Upper lobe of left lung (tissue), 6 donors: ENCODE data around the gene AGTPBP1. TPM values are rescaled to one million over a fixed set of nuclear protein-coding genes. Genes with fewer than 3 reads are reported as not detected.

Experiments used
- ATAC-seq, 2 donors: fragments of 200-7000 bp; cut with Tn5 transposase; one replicate each; pipeline ENCODE4 v1.9.1; 2022; ENCODE audit warnings: mild to moderate bottlenecking in 2 of 2, moderate library complexity in 2 of 2; ENCODE audit not compliant: low FRiP score in 2 of 2
- DNase-seq, 2 donors: peaks; one replicate each; pipeline ENCODE4 v3.0.0-alpha.2; 2019 to 2020
- H3K27ac ChIP-seq, 4 donors: fragments of 200-600 bp; sonication (generic); one replicate each; pipeline ENCODE4 v1.5.1; 2016 to 2019
- H3K27me3 ChIP-seq, 4 donors: fragments of 200-600 bp; sonication (generic); one replicate each; pipeline ENCODE4 v1.5.1; 2017 to 2019
- H3K36me3 ChIP-seq, 4 donors: fragments of 200-600 bp; sonication (generic); one replicate each; pipeline ENCODE4 v1.5.1; 2016 to 2019
- H3K4me1 ChIP-seq, 4 donors: fragments of 200-600 bp; sonication (generic); one replicate each; pipeline ENCODE4 v1.5.1; 2018 to 2019
- H3K4me3 ChIP-seq, 4 donors: fragments of 200-600 bp; sonication (generic); one replicate each; pipeline ENCODE4 v1.5.1; 2017 to 2019; ENCODE audit warnings: mild to moderate bottlenecking in 2 of 4, moderate library complexity in 1 of 4
- H3K9me3 ChIP-seq, 4 donors: fragments of 200-600 bp; sonication (generic); one replicate each; pipeline ENCODE4 v1.5.1; 2018 to 2019
- CTCF ChIP-seq, 6 experiments: fragments of 450-650 bp in 4 of 6; fragments of 200-600 bp in 2 of 6; sonication (generic) in 2 of 6; IDR thresholded peaks; one replicate each; pipeline ENCODE4 v1.5.1; 2016 to 2019; ENCODE audit warnings: antibody characterized with exemption in 6 of 6
- EP300 ChIP-seq, 4 donors: sonication (generic); formaldehyde crosslinking; IDR thresholded peaks; one replicate each; pipeline ENCODE4 v1.5.1; 2017; ENCODE audit warnings: antibody characterized with exemption in 4 of 4, control low read depth in 2 of 4
- POLR2A ChIP-seq, 4 donors: fragments of 450-650 bp; IDR thresholded peaks; one replicate each; pipeline ENCODE4 v1.5.1; 2016 to 2017; ENCODE audit warnings: antibody characterized with exemption in 4 of 4, mild to moderate bottlenecking in 2 of 4
- POLR2AphosphoS5 ChIP-seq, 2 donors: sonication (generic); formaldehyde crosslinking; IDR thresholded peaks; one replicate each; pipeline ENCODE4 v1.5.1; 2017; ENCODE audit warnings: antibody characterized with exemption in 2 of 2
- WGBS, 2 donors: methylation state at CpG; one replicate each; pipeline ENCODE4 v1.1.5; 2017 to 2018; 5-methylcytosine and 5-hydroxymethylcytosine counted together
- total RNA-seq, 6 donors: library from RNA; depleted of rRNA in 4 of 6; stranded (reverse); fragments of >200 nt in 4 of 6; gene quantifications; one replicate each; pipeline versions ENCODE4 v1.1.0 to v1.2.1, GENCODE V29; 2016 to 2021
- donor health status: DM: no; HTN: no; CAD: no; lungs with moderate emphysema.
- donor health status: DM: no; HTN: yes; CAD: no; lungs with severe emphysema.

The AGTPBP1 gene
- total RNA-seq, 6 donors from 2014 or later: 27.3 to 65.2 (median 40.4) TPM

- H3K4me1 ChIP-seq: no peaks in the 10 kb centered on the region
- TF ChIP-seq EP300 (IDR thresholded peaks at IDR 0.05) (no peak), POLR2A (IDR thresholded peaks at IDR 0.05) (no peak), CTCF (IDR thresholded peaks at IDR 0.05) (no peak), POLR2AphosphoS5 (IDR thresholded peaks at IDR 0.05) (no peak)
- ATAC-seq (no peak), DNase-seq (no peak)
- H3K27me3 ChIP-seq: no peaks in the 10 kb centered on the region
- H3K27ac ChIP-seq: no peak overlapping the region
- no peaks in the 10 kb centered on the region for H3K9me3 ChIP-seq
- WGBS, 2 donors: 68 to 77% methylated on average over 1 of the region's 1 CpG
- no peak overlapping the region for H3K4me3 ChIP-seq
- peaks cover 0 to 5% (median 0%) of the 10 kb centered on the region in 4 donors for H3K36me3 ChIP-seq
These were observed 79.2 kb downstream of the AGTPBP1 start for GRCh38 chr9:85662573-85662972.

- H3K27ac ChIP-seq: no peak overlapping the region
- H3K4me3 ChIP-seq: no peak overlapping the region
- TF ChIP-seq CTCF (IDR thresholded peaks at IDR 0.05) (no peak), POLR2A (IDR thresholded peaks at IDR 0.05) (no peak), POLR2AphosphoS5 (IDR thresholded peaks at IDR 0.05) (no peak), EP300 (IDR thresholded peaks at IDR 0.05) (no peak)
- ATAC-seq (no peak), DNase-seq (no peak)
- peaks cover 0 to 13% (median 0%) of the 10 kb centered on the region in 4 donors for H3K36me3 ChIP-seq
- WGBS, 2 donors: 90 to 92% methylated on average over 1 of the region's 1 CpG
- H3K4me1 ChIP-seq: no peaks in the 10 kb centered on the region
- H3K27me3 ChIP-seq: no peaks in the 10 kb centered on the region
- no peaks in the 10 kb centered on the region for H3K9me3 ChIP-seq
These were observed 83.0 kb downstream of the AGTPBP1 start for GRCh38 chr9:85658716-85659115.

- no peaks in the 10 kb centered on the region for H3K9me3 ChIP-seq
- DNase-seq (no peak), ATAC-seq (no peak)
- no peak overlapping the region for H3K4me3 ChIP-seq
- H3K4me1 ChIP-seq: no peaks in the 10 kb centered on the region
- H3K27ac ChIP-seq: no peak overlapping the region
- H3K27me3 ChIP-seq: no peaks in the 10 kb centered on the region
- 91 to 95% methylated on average over 4 of the region's 4 CpGs for WGBS, 2 donors
- peaks cover 0 to 31% (median 0%) of the 10 kb centered on the region in 4 donors for H3K36me3 ChIP-seq
- no peak for TF ChIP-seq EP300 (IDR thresholded peaks at IDR 0.05)
- TF ChIP-seq POLR2AphosphoS5 (IDR thresholded peaks at IDR 0.05): no peak
- TF ChIP-seq CTCF (IDR thresholded peaks at IDR 0.05): no peak
- no peak for TF ChIP-seq POLR2A (IDR thresholded peaks at IDR 0.05)
These were observed 88.6 kb downstream of the AGTPBP1 start for GRCh38 chr9:85653153-85653552.

- TF ChIP-seq EP300 (IDR thresholded peaks at IDR 0.05): no peak
- no peak for TF ChIP-seq POLR2A (IDR thresholded peaks at IDR 0.05)
- no peak for TF ChIP-seq POLR2AphosphoS5 (IDR thresholded peaks at IDR 0.05)
- TF ChIP-seq CTCF (IDR thresholded peaks at IDR 0.05): no peak
- WGBS, 2 donors: 92 to 97% methylated on average over 1 of the region's 1 CpG
These were observed 94.2 kb downstream of the AGTPBP1 start for GRCh38 chr9:85647571-85647970.

GRCh38 chr9:85645909-85646627, 95.7 kb downstream of the AGTPBP1 start:
- H3K36me3 ChIP-seq: peaks cover 3 to 33% (median 5%) of the 10 kb centered on the region in 4 donors
- H3K27me3 ChIP-seq: no peaks in the 10 kb centered on the region
- no peak overlapping the region for H3K4me3 ChIP-seq
- 88 to 91% methylated on average over 3 of the region's 3 CpGs for WGBS, 2 donors
- TF ChIP-seq POLR2AphosphoS5 (IDR thresholded peaks at IDR 0.05) (no peak), POLR2A (IDR thresholded peaks at IDR 0.05) (no peak), CTCF (IDR thresholded peaks at IDR 0.05) (no peak)
- no peaks in the 10 kb centered on the region for H3K4me1 ChIP-seq
- H3K27ac ChIP-seq: no peak overlapping the region
- no peak for DNase-seq
- H3K9me3 ChIP-seq: no peaks in the 10 kb centered on the region
- ATAC-seq: no peak

More at GRCh38 chr9:85647571-85647970, 94.2 kb downstream of the AGTPBP1 start:
- ATAC-seq: no peak
- H3K27me3 ChIP-seq: no peaks in the 10 kb centered on the region
- DNase-seq: no peak
- no peaks in the 10 kb centered on the region for H3K4me1 ChIP-seq
- no peaks in the 10 kb centered on the region for H3K9me3 ChIP-seq
- H3K36me3 ChIP-seq: peaks cover 0 to 22% (median 2%) of the 10 kb centered on the region in 4 donors
- H3K27ac ChIP-seq: no peak overlapping the region
- no peak overlapping the region for H3K4me3 ChIP-seq
